Uterus (tissue), 2 donors: ENCODE data around the gene CYS1.

ENCODE experiments used
- POLR2A ChIP-seq, 2 donors: fragments of 450-650 bp; IDR thresholded peaks; one replicate each; pipeline ENCODE4 v1.6.1; 2016; ENCODE audit warnings: antibody characterized with exemption in 2 of 2, mild to moderate bottlenecking in 1 of 2, moderate library complexity in 1 of 2
- TF ChIP-seq, protein P1 (sequence below), 4 experiments: fragments of 200-600 bp in 2 of 4; fragments of 450-650 bp in 2 of 4; sonication (generic) in 2 of 4; IDR thresholded peaks; one replicate each; pipeline ENCODE4 v1.5.1; 2016 to 2019; ENCODE audit warnings: antibody characterized with exemption in 4 of 4, mild to moderate bottlenecking in 2 of 4, moderate library complexity in 1 of 4

DNA sequence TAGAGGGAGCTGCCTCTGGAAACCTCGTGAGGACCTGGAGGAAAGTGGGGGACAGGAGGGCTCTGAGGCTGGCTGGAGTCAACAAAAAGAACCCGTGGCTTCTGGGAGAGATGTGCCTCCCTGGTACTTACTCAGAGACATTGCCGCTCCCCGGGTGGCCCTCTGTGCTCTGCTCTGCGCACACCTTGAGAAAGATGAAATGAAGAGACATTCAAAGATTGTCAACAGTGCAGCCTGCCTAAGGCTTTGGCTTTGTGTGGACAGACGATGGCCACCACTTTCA is 14.5 kb downstream of the CYS1 start:
- TF ChIP-seq, protein P1, sequence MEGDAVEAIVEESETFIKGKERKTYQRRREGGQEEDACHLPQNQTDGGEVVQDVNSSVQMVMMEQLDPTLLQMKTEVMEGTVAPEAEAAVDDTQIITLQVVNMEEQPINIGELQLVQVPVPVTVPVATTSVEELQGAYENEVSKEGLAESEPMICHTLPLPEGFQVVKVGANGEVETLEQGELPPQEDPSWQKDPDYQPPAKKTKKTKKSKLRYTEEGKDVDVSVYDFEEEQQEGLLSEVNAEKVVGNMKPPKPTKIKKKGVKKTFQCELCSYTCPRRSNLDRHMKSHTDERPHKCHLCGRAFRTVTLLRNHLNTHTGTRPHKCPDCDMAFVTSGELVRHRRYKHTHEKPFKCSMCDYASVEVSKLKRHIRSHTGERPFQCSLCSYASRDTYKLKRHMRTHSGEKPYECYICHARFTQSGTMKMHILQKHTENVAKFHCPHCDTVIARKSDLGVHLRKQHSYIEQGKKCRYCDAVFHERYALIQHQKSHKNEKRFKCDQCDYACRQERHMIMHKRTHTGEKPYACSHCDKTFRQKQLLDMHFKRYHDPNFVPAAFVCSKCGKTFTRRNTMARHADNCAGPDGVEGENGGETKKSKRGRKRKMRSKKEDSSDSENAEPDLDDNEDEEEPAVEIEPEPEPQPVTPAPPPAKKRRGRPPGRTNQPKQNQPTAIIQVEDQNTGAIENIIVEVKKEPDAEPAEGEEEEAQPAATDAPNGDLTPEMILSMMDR (IDR thresholded peaks at IDR 0.05): no peak
- TF ChIP-seq POLR2A (IDR thresholded peaks at IDR 0.05): no peak
